NCI-H1930 (cell line): Measurements from ENCODE around the gene TRMU.
"Not testable (repeated sequence)": the region's sequence is repeated elsewhere in the genome, so short reads cannot be mapped to it uniquely, and the experiment has no call there.

Experiments used
- DNase-seq, 2 experiments: peaks; one replicate each; lab custom pipeline; 2025; lab: John Stamatoyannopoulos, UW

TRMU gene

GRCh38 chr22:46300491-46300890 lies 35.0 kb upstream of the TRMU start:
- DNase-seq = no peak

- DNase-seq = no peak
These were observed 32.1 kb upstream of the TRMU start for GRCh38 chr22:46303347-46303965.

- DNase-seq = no peak
These were observed 27.1 kb upstream of the TRMU start for GRCh38 chr22:46308283-46308988.

- DNase-seq = no peak
These were observed 25.9 kb upstream of the TRMU start for GRCh38 chr22:46309526-46310085.

GRCh38 chr22:46312056-46312455 lies 23.5 kb upstream of the TRMU start:
- no peak for DNase-seq

GRCh38 chr22:46312848-46313247 lies 22.7 kb upstream of the TRMU start:
- not testable (repeated sequence) for DNase-seq

GRCh38 chr22:46315976-46316375 lies 19.5 kb upstream of the TRMU start:
- DNase-seq = no peak

- DNase-seq = no peak
These were observed 17.9 kb upstream of the TRMU start for GRCh38 chr22:46317646-46318045.

- no peak for DNase-seq
These were observed 16.9 kb upstream of the TRMU start for GRCh38 chr22:46318576-46318975.

- DNase-seq = no peak
These were observed 16.2 kb upstream of the TRMU start for GRCh38 chr22:46319319-46319718.

- no peak for DNase-seq
These were observed 15.3 kb upstream of the TRMU start for GRCh38 chr22:46320166-46320710.

- DNase-seq = no peak
These were observed 14.7 kb upstream of the TRMU start for GRCh38 chr22:46320716-46321386.

- no peak for DNase-seq
These were observed 12.8 kb upstream of the TRMU start for GRCh38 chr22:46322711-46323110.

- no peak for DNase-seq
These were observed 12.4 kb upstream of the TRMU start for GRCh38 chr22:46323162-46323561.

GRCh38 chr22:46326066-46326680 lies 9.3 kb upstream of the TRMU start:
- DNase-seq = no peak

- no peak for DNase-seq
These were observed 7.6 kb upstream of the TRMU start for GRCh38 chr22:46327691-46328465.

- DNase-seq = no peak
These were observed 6.7 kb upstream of the TRMU start for GRCh38 chr22:46328797-46329196.

- no peak for DNase-seq
These were observed 5.9 kb upstream of the TRMU start for GRCh38 chr22:46329616-46330015.

GRCh38 chr22:46330426-46330825 lies 5.1 kb upstream of the TRMU start:
- DNase-seq = no peak

- no peak for DNase-seq
These were observed 4.0 kb upstream of the TRMU start for GRCh38 chr22:46331496-46331895.
